SKM-1 treated with dmso at 0.1 percent for 144 hours (cell line): ENCODE results near the gene HBQ1.
"Not testable (repeated sequence)": the region's sequence is repeated elsewhere in the genome, so short reads cannot be mapped to it uniquely, and the experiment has no call there.

ENCODE experiments used
- DNase-seq: peaks from one replicate; lab custom pipeline; 2025; ENCODE audit not compliant: unreplicated experiment; lab: John Stamatoyannopoulos, UW

HBQ1 gene

GRCh38 chr16:175011-175949 lies 5.0 kb upstream of the HBQ1 start:
- DNase-seq, result no peak

- DNase-seq, result not testable (repeated sequence)
Observed at GRCh38 chr16:176006-176405, 4.3 kb upstream of the HBQ1 start.

- DNase-seq, result not testable (repeated sequence)
Observed at GRCh38 chr16:176477-177382, 3.5 kb upstream of the HBQ1 start, which contains the start of gene HBA1. Gene HBA1, plus strand, starts transcription at chr16:176680. Its CDS starts 37 bp downstream, at chr16:176717.

GRCh38 chr16:177394-177822 lies 2.9 kb upstream of the HBQ1 start:
- DNase-seq, result peak; percentile 100

DNA sequence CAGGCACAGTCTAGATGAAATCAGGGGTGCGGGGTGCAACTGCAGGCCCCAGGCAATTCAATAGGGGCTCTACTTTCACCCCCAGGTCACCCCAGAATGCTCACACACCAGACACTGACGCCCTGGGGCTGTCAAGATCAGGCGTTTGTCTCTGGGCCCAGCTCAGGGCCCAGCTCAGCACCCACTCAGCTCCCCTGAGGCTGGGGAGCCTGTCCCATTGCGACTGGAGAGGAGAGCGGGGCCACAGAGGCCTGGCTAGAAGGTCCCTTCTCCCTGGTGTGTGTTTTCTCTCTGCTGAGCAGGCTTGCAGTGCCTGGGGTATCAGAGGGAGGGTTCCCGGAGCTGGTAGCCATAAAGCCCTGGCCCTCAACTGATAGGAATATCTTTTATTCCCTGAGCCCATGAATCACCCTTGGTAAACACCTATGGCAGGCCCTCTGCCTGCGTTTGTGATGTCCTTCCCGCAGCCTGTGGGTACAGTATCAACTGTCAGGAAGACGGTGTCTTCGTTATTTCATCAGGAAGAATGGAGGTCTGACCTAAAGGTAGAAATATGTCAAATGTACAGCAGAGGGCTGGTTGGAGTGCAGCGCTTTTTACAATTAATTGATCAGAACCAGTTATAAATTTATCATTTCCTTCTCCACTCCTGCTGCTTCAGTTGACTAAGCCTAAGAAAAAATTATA lies 2.1 kb upstream of the HBQ1 start:
- DNase-seq, result no peak

GRCh38 chr16:178668-179015 lies 1.6 kb upstream of the HBQ1 start:
- no peak for DNase-seq

DNA sequence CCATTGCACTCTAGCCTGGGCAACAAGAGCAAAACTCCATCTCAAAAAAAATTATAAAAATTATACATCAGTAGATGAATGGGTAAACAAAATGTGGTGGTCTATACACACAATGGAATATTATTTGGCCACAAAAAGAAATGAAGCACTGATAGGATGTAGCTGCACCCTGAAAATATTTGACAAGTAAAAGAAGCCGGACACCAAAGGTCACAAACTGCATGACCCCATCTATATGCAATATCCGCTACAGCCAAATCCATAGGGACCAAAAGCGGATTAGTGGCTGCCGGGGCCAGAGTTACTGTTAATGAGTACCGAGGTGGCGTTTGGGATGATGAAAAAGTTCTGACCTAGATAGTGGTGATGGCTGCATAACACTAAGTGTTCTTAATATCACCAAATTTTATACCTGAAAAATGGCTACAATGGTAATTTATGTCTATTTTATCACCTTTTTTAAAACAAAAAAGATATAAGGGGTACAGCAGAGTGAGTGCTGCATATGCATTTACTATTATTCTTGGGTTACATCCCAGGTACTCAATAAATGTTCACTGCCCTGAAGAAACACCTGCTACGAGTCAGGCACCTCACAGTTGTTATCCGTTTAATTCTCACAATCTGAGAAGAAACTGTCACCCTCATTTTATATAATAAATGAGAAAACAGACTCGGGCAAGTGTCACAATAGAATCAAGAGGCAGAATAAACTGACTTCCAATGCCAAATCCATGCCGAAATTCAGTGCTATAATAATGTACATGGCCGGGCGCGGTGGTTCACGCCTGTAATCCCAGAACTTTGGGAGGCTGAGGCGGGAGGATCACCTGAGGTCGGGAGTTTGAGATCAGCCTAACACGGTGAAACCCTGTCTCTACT lies 807 bp upstream of the HBQ1 start:
- no peak for DNase-seq

DNA sequence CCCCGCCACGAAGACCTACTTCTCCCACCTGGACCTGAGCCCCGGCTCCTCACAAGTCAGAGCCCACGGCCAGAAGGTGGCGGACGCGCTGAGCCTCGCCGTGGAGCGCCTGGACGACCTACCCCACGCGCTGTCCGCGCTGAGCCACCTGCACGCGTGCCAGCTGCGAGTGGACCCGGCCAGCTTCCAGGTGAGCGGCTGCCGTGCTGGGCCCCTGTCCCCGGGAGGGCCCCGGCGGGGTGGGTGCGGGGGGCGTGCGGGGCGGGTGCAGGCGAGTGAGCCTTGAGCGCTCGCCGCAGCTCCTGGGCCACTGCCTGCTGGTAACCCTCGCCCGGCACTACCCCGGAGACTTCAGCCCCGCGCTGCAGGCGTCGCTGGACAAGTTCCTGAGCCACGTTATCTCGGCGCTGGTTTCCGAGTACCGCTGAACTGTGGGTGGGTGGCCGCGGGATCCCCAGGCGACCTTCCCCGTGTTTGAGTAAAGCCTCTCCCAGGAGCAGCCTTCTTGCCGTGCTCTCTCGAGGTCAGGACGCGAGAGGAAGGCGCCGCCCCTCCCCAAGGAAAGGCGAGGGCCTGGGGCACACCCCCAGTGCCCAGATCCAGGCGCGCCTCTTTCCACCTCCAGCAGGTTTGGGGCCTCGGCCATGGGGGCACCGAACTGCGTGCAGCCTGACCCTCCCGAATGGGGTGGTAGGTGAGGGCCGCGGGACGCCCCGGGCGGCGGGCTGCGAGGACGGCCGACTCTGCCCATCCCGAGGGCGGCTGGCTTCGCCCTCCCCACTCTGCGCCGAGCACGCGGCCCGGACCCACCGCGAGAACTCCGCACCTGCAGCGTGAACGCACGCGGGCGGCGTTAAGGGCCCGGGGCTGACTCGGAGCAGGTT lies 664 bp downstream of the HBQ1 start:
- peak; percentile 72 for DNase-seq

DNA sequence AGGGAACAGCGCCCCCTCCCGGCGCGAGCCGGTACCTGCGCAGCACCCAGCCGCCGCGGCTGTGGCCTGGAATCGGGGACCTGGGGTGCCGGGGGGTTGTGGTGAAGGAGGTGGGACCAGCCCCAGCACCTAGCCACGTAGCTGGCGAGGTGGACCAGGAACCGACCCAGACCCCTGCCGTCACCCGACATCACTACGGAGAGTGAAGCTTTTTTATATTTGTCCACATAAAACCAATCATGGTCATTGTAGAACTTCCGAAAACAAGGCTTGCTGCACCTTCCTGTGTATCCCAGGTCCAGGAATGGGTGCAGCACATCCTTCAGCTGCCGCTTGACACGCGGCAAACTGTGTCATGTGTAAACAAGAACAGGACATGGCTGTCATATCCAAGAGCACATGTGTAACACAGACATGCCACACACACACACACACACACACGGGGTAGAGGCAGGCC lies 1.3 kb downstream of the HBQ1 start:
- DNase-seq, result no peak

DNA sequence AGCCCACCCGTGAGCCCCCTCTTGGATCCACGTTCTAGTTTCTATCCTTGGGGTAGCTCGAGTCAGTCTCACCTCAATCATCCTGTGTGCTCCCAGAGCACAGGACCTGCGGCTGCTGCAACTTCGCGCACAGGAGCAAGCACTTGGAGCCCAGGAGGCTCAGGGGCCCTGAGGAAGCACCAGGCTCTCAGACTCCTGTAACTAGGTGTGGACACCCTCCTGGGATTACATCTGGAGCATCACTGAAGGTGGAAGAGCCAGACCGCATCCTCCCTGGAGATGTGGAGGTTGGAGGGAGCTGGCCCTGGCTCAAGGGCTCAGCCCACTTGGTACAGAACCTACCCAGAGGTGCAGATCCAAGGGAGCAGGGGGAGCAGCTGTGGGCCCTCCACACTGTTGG lies 2.7 kb downstream of the HBQ1 start:
- no peak for DNase-seq

- no peak for DNase-seq
Observed at GRCh38 chr16:185213-185612, 5.0 kb downstream of the HBQ1 start.

- DNase-seq, result no peak
Observed at GRCh38 chr16:185691-186090, 5.4 kb downstream of the HBQ1 start.

GRCh38 chr16:187330-187729 lies 7.1 kb downstream of the HBQ1 start:
- no peak for DNase-seq

DNA sequence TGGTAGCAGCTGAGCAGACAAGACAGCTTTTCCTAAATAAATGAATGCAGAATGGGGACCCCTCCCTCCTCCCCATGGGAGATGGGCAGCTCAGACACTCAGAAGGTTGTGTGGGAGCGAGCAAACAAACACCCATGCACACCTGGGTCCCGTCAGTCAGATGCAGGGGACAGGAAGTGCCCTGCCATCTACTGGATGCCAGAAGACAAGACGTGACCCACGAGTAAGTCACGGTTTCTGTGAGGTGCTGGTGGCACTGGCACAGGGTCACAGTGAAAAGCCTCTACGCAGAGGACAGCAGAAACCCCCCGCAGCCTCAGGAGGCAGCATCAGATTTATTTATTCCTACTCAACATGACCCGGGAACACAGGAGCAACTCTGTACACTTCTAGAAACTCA lies 8.4 kb downstream of the HBQ1 start:
- no peak for DNase-seq

- DNase-seq, result no peak
Observed at GRCh38 chr16:189604-190186, 9.4 kb downstream of the HBQ1 start.

DNA sequence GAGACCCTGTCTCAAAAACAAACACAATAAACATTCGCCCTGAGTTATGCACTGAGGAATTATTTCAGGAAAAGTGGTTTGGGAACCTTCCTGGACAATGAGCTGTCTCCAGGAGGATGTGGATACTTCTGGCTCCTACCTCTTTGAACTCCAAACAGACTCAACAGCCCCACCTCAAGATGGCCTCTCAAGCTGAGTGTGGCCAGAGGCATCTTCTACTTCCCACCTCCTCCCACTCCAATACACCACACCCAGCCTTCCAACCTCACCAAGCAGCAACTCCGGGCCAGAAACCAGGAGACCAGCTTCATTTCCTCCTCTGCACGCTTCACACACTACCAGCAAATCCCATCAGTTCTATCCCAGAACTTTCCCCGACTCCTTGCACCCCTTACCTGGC lies 11.6 kb downstream of the HBQ1 start:
- DNase-seq, result no peak

DNA sequence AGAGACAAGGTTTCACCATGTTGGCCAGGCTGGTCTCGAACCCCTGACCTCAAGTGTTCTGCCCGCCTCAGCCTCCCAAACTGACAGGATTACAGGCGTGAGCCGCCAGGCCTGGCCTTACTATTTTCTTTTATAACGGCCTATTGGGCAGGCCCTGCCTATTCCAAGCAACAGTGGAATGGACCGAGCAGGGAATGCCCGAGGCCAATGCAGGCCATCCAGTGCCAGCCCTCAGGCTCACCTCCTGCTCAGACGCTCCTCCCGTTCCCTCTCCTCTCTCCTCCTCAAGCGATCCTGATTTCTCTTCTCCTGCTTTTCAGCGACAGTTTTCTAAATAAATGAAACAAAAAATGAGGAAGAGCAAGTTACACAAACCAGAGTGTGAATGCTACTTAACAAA lies 12.4 kb downstream of the HBQ1 start:
- no peak for DNase-seq

- DNase-seq, result no peak
Observed at GRCh38 chr16:193441-193840, 13.2 kb downstream of the HBQ1 start.

DNA sequence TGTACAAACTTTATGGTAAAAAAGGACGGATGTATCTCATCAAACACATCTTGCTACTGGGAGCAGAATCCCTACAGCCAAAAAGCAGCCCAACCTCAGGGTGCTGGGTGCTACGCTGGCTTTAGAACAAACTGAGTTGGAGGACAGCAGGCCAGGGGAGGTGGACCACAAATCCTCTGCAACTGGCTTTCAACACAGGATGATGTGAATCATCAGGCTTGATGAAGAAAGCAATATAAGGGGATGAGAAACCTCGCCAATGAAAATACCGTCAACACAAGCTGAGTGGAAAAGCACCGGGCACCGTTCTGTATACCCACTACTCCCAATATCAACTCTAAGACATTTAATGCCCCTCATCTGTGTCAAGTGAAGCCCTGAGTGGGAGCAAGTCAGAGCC lies 14.3 kb downstream of the HBQ1 start:
- no peak for DNase-seq
